ENCODE measurements around the gene KIF6.

KIF6 gene

DNA sequence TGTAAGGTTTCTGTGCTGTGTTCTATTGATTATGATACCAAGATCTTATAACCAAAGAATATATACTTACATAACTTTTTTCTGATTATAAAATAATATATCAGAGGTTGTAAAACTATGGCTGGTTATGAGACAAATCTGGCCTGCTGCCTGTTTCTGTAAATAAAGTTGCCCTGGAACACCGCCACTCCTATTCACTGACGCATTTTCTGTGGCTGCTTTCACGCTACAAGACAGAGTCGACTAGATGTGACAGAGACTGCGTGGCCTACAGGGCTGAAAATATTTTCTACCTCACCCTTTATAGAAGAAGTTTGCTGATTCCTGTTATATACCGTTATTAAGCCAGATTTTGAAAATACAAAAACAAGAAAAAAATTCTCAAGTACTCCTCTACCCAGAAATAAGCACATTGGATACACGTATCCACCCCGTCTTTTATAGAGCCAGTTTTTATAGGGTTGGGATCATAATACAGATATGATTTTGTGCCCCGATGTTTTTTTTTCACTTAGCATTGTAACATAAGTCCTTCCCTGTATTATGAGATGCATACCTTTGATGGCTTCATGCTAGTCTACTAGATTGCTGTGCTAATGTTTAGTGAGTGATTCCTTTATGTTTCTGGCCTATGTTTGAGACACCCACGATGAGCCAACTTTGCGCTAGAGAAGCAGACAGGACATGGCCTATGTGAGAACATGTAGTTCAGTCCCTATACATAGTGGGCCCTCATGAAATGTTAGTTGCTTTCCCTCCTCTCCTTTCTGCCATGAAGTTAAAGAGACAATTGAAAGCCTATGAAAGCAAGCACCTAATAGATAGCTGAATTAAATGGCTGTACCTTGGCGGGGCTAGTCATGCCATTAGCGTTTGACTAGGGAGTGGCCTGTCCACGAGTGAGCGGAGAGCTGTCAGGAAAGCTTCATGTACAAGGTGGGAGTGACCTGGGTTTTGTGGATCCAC is 304.6 kb downstream of the KIF6 start:
- no peaks in the 10 kb centered on the region for H3K27me3 ChIP-seq (ENCODE audit: control insufficient read depth, insufficient read depth, low read length)
- H3K36me3 ChIP-seq (ENCODE audit: control insufficient read depth, insufficient read depth, low read length), result no peaks in the 10 kb centered on the region
- no peak overlapping the region for H3K4me3 ChIP-seq (ENCODE audit: low read depth, low read length)
- no peak overlapping the region for H3K9ac ChIP-seq (ENCODE audit: low read depth, low read length)
- peaks cover 2% of the 10 kb centered on the region for H3K4me1 ChIP-seq (ENCODE audit: control insufficient read depth, insufficient read depth, low read length)
- H3K9me3 ChIP-seq (ENCODE audit: control insufficient read depth, insufficient read depth, low read length), result no peaks in the 10 kb centered on the region

DNA sequence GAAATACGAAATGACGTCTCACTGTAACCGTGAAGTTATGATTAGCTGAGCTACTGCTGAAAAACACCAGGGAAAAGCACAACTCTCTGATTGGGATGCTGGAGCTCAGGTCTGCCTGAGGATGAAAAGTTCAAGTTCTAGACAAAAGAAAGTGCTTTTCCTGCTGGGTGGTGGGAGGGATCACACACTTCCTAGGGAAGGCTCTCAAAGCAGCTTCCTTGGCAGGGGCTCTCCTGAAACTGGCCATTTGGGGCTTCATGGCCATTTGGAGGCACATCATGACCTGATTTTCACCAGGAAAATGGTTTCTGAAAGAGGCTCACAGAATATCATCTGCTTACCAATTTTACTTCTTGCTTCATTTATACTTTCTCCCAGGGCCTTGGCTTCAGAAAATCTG is 305.6 kb downstream of the KIF6 start:
- Histone ChIP-seq H3K4me1 (ENCODE audit: control insufficient read depth, insufficient read depth, low read length) (peaks cover 2% of the 10 kb centered on the region), H3K9ac (ENCODE audit: low read depth, low read length) (no peak overlapping the region), H3K4me3 (ENCODE audit: low read depth, low read length) (no peak overlapping the region), H3K36me3 (ENCODE audit: control insufficient read depth, insufficient read depth, low read length) (no peaks in the 10 kb centered on the region), H3K9me3 (ENCODE audit: control insufficient read depth, insufficient read depth, low read length) (no peaks in the 10 kb centered on the region), H3K27me3 (ENCODE audit: control insufficient read depth, insufficient read depth, low read length) (no peaks in the 10 kb centered on the region)

DNA sequence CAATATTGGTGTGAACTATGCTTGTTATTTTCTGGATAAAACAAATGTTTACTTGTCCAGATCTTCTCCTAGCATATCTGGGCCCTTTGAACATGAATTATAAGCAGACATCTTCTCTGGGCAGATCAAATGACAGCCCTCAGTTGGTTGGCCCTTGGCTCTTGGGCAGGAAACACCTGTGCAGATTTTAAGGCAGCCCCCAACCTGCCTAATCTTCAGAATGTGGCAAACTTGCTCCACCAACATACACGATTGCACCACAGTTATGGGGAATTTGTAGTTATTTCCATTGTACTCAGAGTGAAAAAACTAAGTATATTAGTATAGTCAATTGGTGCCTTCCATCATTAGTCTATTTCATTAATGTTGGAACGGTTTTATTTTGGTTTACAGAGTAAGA is 307.8 kb downstream of the KIF6 start:
- Histone ChIP-seq H3K9ac (ENCODE audit: low read depth, low read length) (no peak overlapping the region), H3K9me3 (ENCODE audit: control insufficient read depth, insufficient read depth, low read length) (no peaks in the 10 kb centered on the region), H3K27me3 (ENCODE audit: control insufficient read depth, insufficient read depth, low read length) (no peaks in the 10 kb centered on the region), H3K36me3 (ENCODE audit: control insufficient read depth, insufficient read depth, low read length) (no peaks in the 10 kb centered on the region), H3K4me1 (ENCODE audit: control insufficient read depth, insufficient read depth, low read length) (peaks cover 2% of the 10 kb centered on the region), H3K4me3 (ENCODE audit: low read depth, low read length) (no peak overlapping the region)

DNA sequence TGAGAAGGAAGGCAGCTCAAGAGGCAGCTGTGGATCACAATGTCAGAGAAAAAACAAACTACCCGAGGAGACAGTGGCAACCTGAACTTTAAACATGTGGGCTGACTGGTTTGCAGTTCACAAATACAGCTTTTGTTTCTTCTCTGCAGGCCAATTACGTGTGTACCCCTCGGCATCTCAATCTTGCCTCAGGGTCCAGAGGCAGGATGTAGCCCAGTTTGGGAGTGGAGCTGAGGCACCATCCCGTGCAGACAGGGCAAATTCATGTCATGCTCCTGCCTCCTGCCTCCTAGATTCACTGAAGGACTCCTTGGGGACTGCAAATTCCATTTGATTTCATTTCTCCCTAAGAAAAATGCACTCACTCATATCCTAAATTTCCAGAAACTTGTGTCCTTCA is 308.5 kb downstream of the KIF6 start:
- H3K9ac ChIP-seq (ENCODE audit: low read depth, low read length), result no peak overlapping the region
- H3K4me1 ChIP-seq (ENCODE audit: control insufficient read depth, insufficient read depth, low read length), result peaks cover 2% of the 10 kb centered on the region
- H3K4me3 ChIP-seq (ENCODE audit: low read depth, low read length), result no peak overlapping the region
- H3K9me3 ChIP-seq (ENCODE audit: control insufficient read depth, insufficient read depth, low read length), result no peaks in the 10 kb centered on the region
- no peaks in the 10 kb centered on the region for H3K36me3 ChIP-seq (ENCODE audit: control insufficient read depth, insufficient read depth, low read length)
- no peaks in the 10 kb centered on the region for H3K27me3 ChIP-seq (ENCODE audit: control insufficient read depth, insufficient read depth, low read length)

DNA sequence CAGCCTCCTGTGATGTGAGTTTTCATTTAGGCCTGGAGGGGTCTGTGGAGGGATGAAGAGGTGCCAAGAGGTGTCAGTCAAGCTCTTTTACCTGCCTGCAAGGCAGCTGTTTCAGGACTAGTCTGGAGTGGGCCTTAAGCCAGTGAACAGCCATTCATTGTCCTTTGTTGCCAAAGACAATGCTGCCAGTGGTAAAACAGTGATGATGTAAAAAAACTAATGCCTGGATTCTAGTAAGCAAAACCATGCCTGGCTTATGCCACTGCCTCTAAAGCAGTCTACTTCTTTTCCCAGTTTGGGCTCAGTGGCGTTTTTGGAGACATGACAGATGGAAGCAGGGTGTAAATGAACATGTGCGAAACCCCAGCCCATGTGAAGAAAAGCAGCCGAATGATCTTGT is 309.2 kb downstream of the KIF6 start:
- Histone ChIP-seq H3K36me3 (ENCODE audit: control insufficient read depth, insufficient read depth, low read length) (no peaks in the 10 kb centered on the region), H3K9me3 (ENCODE audit: control insufficient read depth, insufficient read depth, low read length) (no peaks in the 10 kb centered on the region), H3K9ac (ENCODE audit: low read depth, low read length) (no peak overlapping the region), H3K27me3 (ENCODE audit: control insufficient read depth, insufficient read depth, low read length) (no peaks in the 10 kb centered on the region), H3K4me3 (ENCODE audit: low read depth, low read length) (no peak overlapping the region), H3K4me1 (ENCODE audit: control insufficient read depth, insufficient read depth, low read length) (peaks cover 2% of the 10 kb centered on the region)

DNA sequence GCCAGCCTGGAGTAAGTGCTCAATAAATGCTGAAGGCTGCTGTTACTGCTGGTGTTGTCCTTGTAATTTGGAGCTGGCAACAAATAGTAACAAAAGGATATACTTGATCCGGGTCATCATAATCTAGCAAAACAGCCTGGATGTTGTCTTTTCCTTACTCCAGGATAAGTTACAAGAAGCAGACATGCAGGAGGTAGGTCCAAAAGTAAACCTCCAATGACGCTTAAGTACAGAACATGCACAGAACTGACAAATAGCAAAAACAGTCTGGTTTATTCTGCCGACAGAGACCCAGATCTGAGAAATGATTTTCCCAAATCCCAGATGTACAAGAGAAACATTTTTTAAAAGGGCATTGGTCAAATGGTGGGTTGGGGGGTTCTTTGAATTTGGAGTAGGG is 309.7 kb downstream of the KIF6 start:
- Histone ChIP-seq H3K9me3 (ENCODE audit: control insufficient read depth, insufficient read depth, low read length) (no peaks in the 10 kb centered on the region), H3K27me3 (ENCODE audit: control insufficient read depth, insufficient read depth, low read length) (no peaks in the 10 kb centered on the region), H3K4me3 (ENCODE audit: low read depth, low read length) (no peak overlapping the region), H3K36me3 (ENCODE audit: control insufficient read depth, insufficient read depth, low read length) (no peaks in the 10 kb centered on the region), H3K4me1 (ENCODE audit: control insufficient read depth, insufficient read depth, low read length) (peaks cover 2% of the 10 kb centered on the region), H3K9ac (ENCODE audit: low read depth, low read length) (no peak overlapping the region)

DNA sequence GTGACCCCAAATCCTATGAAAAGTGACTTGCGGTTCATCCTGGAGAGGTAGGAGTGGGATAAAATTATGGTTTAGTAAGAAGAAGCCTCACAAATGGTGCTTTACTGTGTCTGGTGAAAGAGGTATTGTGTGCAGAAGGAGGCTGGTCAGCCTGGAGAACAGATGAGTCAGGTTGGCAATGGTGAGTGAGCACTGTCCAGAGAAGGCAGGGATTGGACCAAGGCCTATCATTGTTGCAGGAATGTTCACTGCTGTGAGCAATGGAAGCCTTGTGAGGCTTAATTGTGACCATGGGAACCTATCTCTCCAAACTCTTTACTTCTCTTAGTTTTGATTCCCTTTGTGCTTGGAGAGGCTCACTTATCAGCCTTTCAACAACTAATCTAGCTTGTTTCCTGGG is 313.7 kb downstream of the KIF6 start:
- H3K9me3 ChIP-seq (ENCODE audit: control insufficient read depth, insufficient read depth, low read length), result no peaks in the 10 kb centered on the region

DNA sequence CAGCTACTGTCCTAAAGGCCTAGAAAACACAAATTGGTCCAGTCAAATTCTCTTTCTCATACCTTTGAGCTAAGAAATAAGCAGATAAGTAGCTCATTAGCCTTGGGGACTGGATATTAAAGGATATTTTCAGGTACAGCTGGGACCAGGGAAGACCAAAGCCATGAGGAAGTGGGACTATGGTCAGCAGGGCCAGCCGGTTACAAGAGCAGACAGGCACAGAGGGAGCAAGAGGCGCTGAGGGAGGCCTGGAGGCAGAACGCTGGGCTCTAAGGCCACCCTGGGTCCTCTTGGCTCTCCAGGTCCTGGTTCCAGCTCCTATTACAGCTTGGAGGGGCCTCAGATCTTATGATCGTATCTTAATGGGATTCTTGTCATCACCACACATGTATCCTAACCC is 314.2 kb downstream of the KIF6 start:
- no peak overlapping the region for H3K4me3 ChIP-seq (ENCODE audit: low read depth, low read length)
- H3K27me3 ChIP-seq (ENCODE audit: control insufficient read depth, insufficient read depth, low read length), result no peaks in the 10 kb centered on the region
- H3K9me3 ChIP-seq (ENCODE audit: control insufficient read depth, insufficient read depth, low read length), result no peaks in the 10 kb centered on the region
- H3K9ac ChIP-seq (ENCODE audit: low read depth, low read length), result no peak overlapping the region
- no peaks in the 10 kb centered on the region for H3K4me1 ChIP-seq (ENCODE audit: control insufficient read depth, insufficient read depth, low read length)
- H3K36me3 ChIP-seq (ENCODE audit: control insufficient read depth, insufficient read depth, low read length), result no peaks in the 10 kb centered on the region

More for the DNA sequence above, 313.7 kb downstream of the KIF6 start:
- Histone ChIP-seq H3K27me3 (ENCODE audit: control insufficient read depth, insufficient read depth, low read length) (no peaks in the 10 kb centered on the region), H3K9ac (ENCODE audit: low read depth, low read length) (no peak overlapping the region), H3K4me3 (ENCODE audit: low read depth, low read length) (no peak overlapping the region), H3K36me3 (ENCODE audit: control insufficient read depth, insufficient read depth, low read length) (no peaks in the 10 kb centered on the region), H3K4me1 (ENCODE audit: control insufficient read depth, insufficient read depth, low read length) (no peaks in the 10 kb centered on the region)

DNA sequence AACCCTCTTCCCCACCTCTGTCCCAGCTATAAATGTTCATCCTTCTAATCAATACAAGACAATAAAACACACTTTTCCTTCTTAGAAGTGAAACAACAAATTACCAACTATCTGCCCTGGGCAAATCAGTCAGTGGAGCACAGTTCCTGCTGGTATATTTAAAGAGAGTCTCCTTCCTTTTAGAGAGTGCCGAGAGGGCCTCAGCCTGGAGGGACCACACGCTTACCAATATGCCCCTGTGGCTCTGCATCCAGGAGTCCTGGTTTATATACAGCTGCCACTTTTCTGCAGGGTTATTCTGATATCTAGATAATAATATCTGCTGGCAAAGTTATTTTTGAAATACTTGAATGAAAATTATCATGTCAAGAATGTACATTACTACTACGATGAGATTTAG is 315.3 kb downstream of the KIF6 start:
- Histone ChIP-seq H3K36me3 (ENCODE audit: control insufficient read depth, insufficient read depth, low read length) (no peaks in the 10 kb centered on the region), H3K27me3 (ENCODE audit: control insufficient read depth, insufficient read depth, low read length) (no peaks in the 10 kb centered on the region), H3K4me1 (ENCODE audit: control insufficient read depth, insufficient read depth, low read length) (no peaks in the 10 kb centered on the region), H3K9me3 (ENCODE audit: control insufficient read depth, insufficient read depth, low read length) (no peaks in the 10 kb centered on the region), H3K9ac (ENCODE audit: low read depth, low read length) (no peak overlapping the region), H3K4me3 (ENCODE audit: low read depth, low read length) (no peak overlapping the region)

DNA sequence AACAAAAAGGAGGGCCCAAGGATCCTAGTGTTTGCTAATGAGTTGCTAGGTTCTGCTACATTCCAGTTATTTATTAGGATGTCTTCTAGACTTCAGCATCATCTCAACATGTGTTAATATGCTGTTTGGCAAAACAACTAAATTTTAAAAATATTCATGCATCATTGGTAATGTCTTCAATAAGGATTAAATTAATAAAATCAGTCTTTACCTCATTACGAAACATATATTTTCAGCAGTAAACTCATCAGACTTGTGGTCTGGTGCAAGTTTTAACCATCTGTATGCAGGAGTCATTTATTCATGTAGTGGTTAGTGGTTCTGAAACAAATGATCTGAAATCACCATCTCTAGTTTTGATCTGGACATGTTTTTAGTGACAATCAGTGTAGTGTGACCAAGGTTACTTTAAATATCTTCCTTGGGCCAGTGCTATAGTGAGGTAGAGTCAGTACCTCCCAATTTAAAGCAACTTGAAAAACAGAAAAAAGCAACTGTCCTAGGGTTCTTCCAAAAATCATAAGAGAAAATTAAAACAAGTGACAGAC is 317.7 kb downstream of the KIF6 start:
- Histone ChIP-seq H3K36me3 (ENCODE audit: control insufficient read depth, insufficient read depth, low read length) (no peaks in the 10 kb centered on the region), H3K4me1 (ENCODE audit: control insufficient read depth, insufficient read depth, low read length) (no peaks in the 10 kb centered on the region), H3K27me3 (ENCODE audit: control insufficient read depth, insufficient read depth, low read length) (no peaks in the 10 kb centered on the region), H3K9ac (ENCODE audit: low read depth, low read length) (no peak overlapping the region), H3K4me3 (ENCODE audit: low read depth, low read length) (no peak overlapping the region), H3K9me3 (ENCODE audit: control insufficient read depth, insufficient read depth, low read length) (no peaks in the 10 kb centered on the region)

DNA sequence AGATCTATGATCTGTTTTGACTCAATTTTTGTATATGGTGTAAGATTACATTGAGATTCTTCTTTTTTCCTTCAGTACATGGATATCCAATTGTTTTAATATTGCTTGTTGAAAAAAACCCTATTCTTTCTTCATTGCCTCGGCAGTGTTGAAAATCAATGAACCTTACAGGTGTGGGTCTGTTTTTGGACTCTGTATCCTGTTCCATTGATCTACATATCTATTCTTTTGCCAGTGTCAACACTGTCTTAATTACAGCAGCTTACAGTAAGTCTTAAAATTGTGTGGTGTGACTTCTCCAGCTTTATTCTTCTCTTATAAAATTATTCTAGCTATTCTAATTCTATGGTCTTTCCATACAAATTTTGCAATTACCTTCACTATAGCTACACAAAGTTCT is 320.9 kb downstream of the KIF6 start:
- no peak overlapping the region for H3K4me3 ChIP-seq (ENCODE audit: low read depth, low read length)
- no peaks in the 10 kb centered on the region for H3K36me3 ChIP-seq (ENCODE audit: control insufficient read depth, insufficient read depth, low read length)
- H3K4me1 ChIP-seq (ENCODE audit: control insufficient read depth, insufficient read depth, low read length), result no peaks in the 10 kb centered on the region
- no peaks in the 10 kb centered on the region for H3K27me3 ChIP-seq (ENCODE audit: control insufficient read depth, insufficient read depth, low read length)
- no peaks in the 10 kb centered on the region for H3K9me3 ChIP-seq (ENCODE audit: control insufficient read depth, insufficient read depth, low read length)
- no peak overlapping the region for H3K9ac ChIP-seq (ENCODE audit: low read depth, low read length)

DNA sequence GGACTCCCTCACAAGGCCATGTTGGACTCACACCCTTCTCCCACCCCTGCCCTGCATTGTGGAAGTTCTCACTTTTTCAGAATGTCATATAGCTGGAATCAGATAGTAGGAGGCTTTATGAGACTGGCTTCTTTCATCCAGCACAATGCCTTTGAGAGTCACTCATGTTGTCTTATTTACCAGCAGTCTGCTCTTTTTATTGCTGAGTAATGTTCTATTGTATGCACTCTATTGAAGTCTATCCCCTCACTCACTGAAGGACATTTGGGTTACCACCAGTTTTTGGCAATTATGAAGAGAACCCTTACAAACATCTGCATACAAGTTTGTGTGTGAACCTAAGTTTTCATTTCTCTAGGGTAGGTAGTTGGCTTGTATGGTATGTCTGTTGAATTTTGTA is 321.9 kb downstream of the KIF6 start:
- Histone ChIP-seq H3K4me1 (ENCODE audit: control insufficient read depth, insufficient read depth, low read length) (no peaks in the 10 kb centered on the region), H3K9ac (ENCODE audit: low read depth, low read length) (no peak overlapping the region), H3K4me3 (ENCODE audit: low read depth, low read length) (no peak overlapping the region), H3K9me3 (ENCODE audit: control insufficient read depth, insufficient read depth, low read length) (no peaks in the 10 kb centered on the region), H3K36me3 (ENCODE audit: control insufficient read depth, insufficient read depth, low read length) (no peaks in the 10 kb centered on the region), H3K27me3 (ENCODE audit: control insufficient read depth, insufficient read depth, low read length) (no peaks in the 10 kb centered on the region)

Data from iPS-15b (cell line).